HEK293 (cell line): ENCODE measurements around the gene CBX7.
A peak's percentile ranks its signal among the peaks of the same experiment; 100 is the strongest.

Source experiments
- CTCF ChIA-PET: fragments of 350-600 bp; formaldehyde crosslinking; extraction: SDS; loops from one replicate; lab custom pipeline; 2021; ENCODE audit warnings: antibody characterized with exemption; lab: Yijun Ruan, JAX
- POLR2A ChIA-PET: fragments of 300-600 bp; formaldehyde crosslinking; extraction: SDS; loops from one replicate; lab custom pipeline; 2020; ENCODE audit warnings: antibody characterized with exemption, inconsistent platforms; lab: Yijun Ruan, JAX
- H3K27ac ChIP-seq: fragments of 200-500 bp; sonication (Bioruptor generic); 2 replicates; pipeline ENCODE4 v1.5.1; 2014; ENCODE audit warnings: low read depth, low read length, control low read depth, inconsistent platforms; ENCODE audit errors: extremely low read depth
- H3K36me3 ChIP-seq, 2 experiments: fragments of 200-500 bp in 1 of 2; sonication (Bioruptor generic) in 1 of 2; 1 replicate in 1 of 2; 2 replicates in 1 of 2; pipeline ENCODE4 v1.5.1; 2014 to 2017; ENCODE audit warnings: inconsistent platforms in 2 of 2, low read length in 2 of 2; ENCODE audit not compliant: control insufficient read depth in 2 of 2, insufficient read depth in 1 of 2
- H3K4me1 ChIP-seq: fragments of 200-500 bp; sonication (Bioruptor generic); 2 replicates; pipeline ENCODE4 v1.5.1; 2014; ENCODE audit warnings: mild to moderate bottlenecking, low read length, inconsistent platforms; ENCODE audit not compliant: control insufficient read depth, insufficient read depth
- H3K4me3 ChIP-seq: 2 replicates; pipeline ENCODE4 v1.5.1; 2011; ENCODE audit warnings: low read depth, mild to moderate bottlenecking, control low read depth, low read length, moderate library complexity
- H3K9me3 ChIP-seq: fragments of 200-500 bp; sonication (Bioruptor generic); 2 replicates; pipeline ENCODE4 v1.5.1; 2014; ENCODE audit warnings: low read depth, low read length, inconsistent platforms; ENCODE audit not compliant: control insufficient read depth, insufficient read depth
- GLIS2 ChIP-seq: fragments of 450-650 bp; formaldehyde crosslinking; IDR thresholded peaks from 2 replicates; pipeline ENCODE4 v1.5.1; 2016; ENCODE audit warnings: missing biosample characterization, missing genetic modification characterization
- MEIS1 ChIP-seq: sonication (generic); formaldehyde crosslinking; IDR thresholded peaks from 2 replicates; pipeline ENCODE4 v1.8.1; 2022; ENCODE audit warnings: missing genetic modification reagents, mild to moderate bottlenecking, borderline replicate concordance
- RBAK ChIP-seq: fragments of 450-650 bp; formaldehyde crosslinking; IDR thresholded peaks from 2 replicates; pipeline ENCODE4 v1.5.1; 2016; ENCODE audit warnings: missing biosample characterization, missing genetic modification characterization
- SALL2 ChIP-seq: fragments of 450-650 bp; formaldehyde crosslinking; IDR thresholded peaks from 2 replicates; pipeline ENCODE4 v1.5.0; 2017; ENCODE audit warnings: missing biosample characterization, mild to moderate bottlenecking, missing genetic modification characterization, borderline replicate concordance
- TCF7L2 ChIP-seq: IDR thresholded peaks from 2 replicates; pipeline ENCODE4 v1.6.1; 2011; ENCODE audit warnings: low read depth, mild to moderate bottlenecking, inconsistent platforms, low read length, moderate library complexity, borderline replicate concordance
- ZBTB17 ChIP-seq: fragments of 450-650 bp; formaldehyde crosslinking; IDR thresholded peaks from 2 replicates; pipeline ENCODE4 v1.5.1; 2016; ENCODE audit warnings: missing biosample characterization, missing genetic modification characterization
- ZBTB8A ChIP-seq: fragments of 450-650 bp; formaldehyde crosslinking; IDR thresholded peaks from 2 replicates; pipeline ENCODE4 v1.5.1; 2016; ENCODE audit warnings: missing biosample characterization, missing genetic modification characterization
- ZFP3 ChIP-seq: fragments of 450-650 bp; formaldehyde crosslinking; IDR thresholded peaks from 2 replicates; pipeline ENCODE4 v1.5.1; 2016; ENCODE audit warnings: low read depth, missing biosample characterization, missing genetic modification characterization
- ZFP37 ChIP-seq: fragments of 450-650 bp; formaldehyde crosslinking; IDR thresholded peaks from 2 replicates; pipeline ENCODE4 v1.5.1; 2016; ENCODE audit warnings: missing biosample characterization, missing genetic modification characterization
- ZNF112 ChIP-seq: fragments of 450-650 bp; formaldehyde crosslinking; IDR thresholded peaks from 2 replicates; pipeline ENCODE4 v1.5.0; 2017; ENCODE audit warnings: missing biosample characterization, missing genetic modification characterization
- ZNF16 ChIP-seq: fragments of 450-650 bp; formaldehyde crosslinking; IDR thresholded peaks from 2 replicates; pipeline ENCODE4 v1.5.1; 2016; ENCODE audit warnings: low read depth, missing biosample characterization, missing genetic modification characterization
- ZNF221 ChIP-seq: fragments of 450-650 bp; formaldehyde crosslinking; IDR thresholded peaks from 2 replicates; pipeline ENCODE4 v1.5.1; 2017; ENCODE audit warnings: missing biosample characterization, missing genetic modification characterization, borderline replicate concordance
- ZNF324 ChIP-seq: fragments of 450-650 bp; formaldehyde crosslinking; IDR thresholded peaks from 2 replicates; pipeline ENCODE4 v1.5.1; 2016; ENCODE audit warnings: missing biosample characterization, missing genetic modification characterization
- ZNF335 ChIP-seq: fragments of 450-650 bp; formaldehyde crosslinking; conservative IDR thresholded peaks from 2 replicates; pipeline ENCODE4 v1.5.1; 2016; ENCODE audit warnings: missing biosample characterization, missing genetic modification characterization
- ZNF473 ChIP-seq: fragments of 450-650 bp; formaldehyde crosslinking; IDR thresholded peaks from 2 replicates; pipeline ENCODE4 v1.5.1; 2017; ENCODE audit warnings: missing biosample characterization, missing genetic modification characterization
- ZNF600 ChIP-seq: fragments of 450-650 bp; formaldehyde crosslinking; IDR thresholded peaks from 2 replicates; pipeline ENCODE4 v1.5.1; 2016; ENCODE audit warnings: missing biosample characterization, missing genetic modification characterization
- ZNF654 ChIP-seq: fragments of 450-650 bp; formaldehyde crosslinking; IDR thresholded peaks from 2 replicates; pipeline ENCODE4 v1.5.1; 2016; ENCODE audit warnings: low read depth, missing biosample characterization, missing genetic modification characterization
- ZNF664 ChIP-seq: fragments of 450-650 bp; formaldehyde crosslinking; IDR thresholded peaks from 2 replicates; pipeline ENCODE4 v1.5.1; 2016; ENCODE audit warnings: missing biosample characterization, missing genetic modification characterization
- ZNF777 ChIP-seq: fragments of 450-650 bp; formaldehyde crosslinking; IDR thresholded peaks from 2 replicates; pipeline ENCODE4 v1.5.1; 2017; ENCODE audit warnings: missing biosample characterization, missing genetic modification characterization, borderline replicate concordance
- TF ChIP-seq, protein P1 (sequence below): fragments of 450-650 bp; formaldehyde crosslinking; conservative IDR thresholded peaks from 2 replicates; pipeline ENCODE4 v1.5.1; 2016; ENCODE audit warnings: low read depth, missing biosample characterization, missing genetic modification characterization
- TF ChIP-seq, protein P2 (sequence below): fragments of 450-650 bp; formaldehyde crosslinking; IDR thresholded peaks from 2 replicates; pipeline ENCODE4 v1.5.1; 2016; ENCODE audit warnings: missing biosample characterization, missing genetic modification characterization
- TF ChIP-seq, protein P3 (sequence below): fragments of 450-650 bp; formaldehyde crosslinking; IDR thresholded peaks from 2 replicates; pipeline ENCODE4 v1.5.1; 2017; ENCODE audit warnings: missing biosample characterization, missing genetic modification characterization
- TF ChIP-seq, protein P4 (sequence below): fragments of 450-650 bp; formaldehyde crosslinking; IDR thresholded peaks from 2 replicates; pipeline ENCODE4 v1.5.1; 2016; ENCODE audit warnings: missing biosample characterization, missing genetic modification characterization

Gene CBX7

DNA sequence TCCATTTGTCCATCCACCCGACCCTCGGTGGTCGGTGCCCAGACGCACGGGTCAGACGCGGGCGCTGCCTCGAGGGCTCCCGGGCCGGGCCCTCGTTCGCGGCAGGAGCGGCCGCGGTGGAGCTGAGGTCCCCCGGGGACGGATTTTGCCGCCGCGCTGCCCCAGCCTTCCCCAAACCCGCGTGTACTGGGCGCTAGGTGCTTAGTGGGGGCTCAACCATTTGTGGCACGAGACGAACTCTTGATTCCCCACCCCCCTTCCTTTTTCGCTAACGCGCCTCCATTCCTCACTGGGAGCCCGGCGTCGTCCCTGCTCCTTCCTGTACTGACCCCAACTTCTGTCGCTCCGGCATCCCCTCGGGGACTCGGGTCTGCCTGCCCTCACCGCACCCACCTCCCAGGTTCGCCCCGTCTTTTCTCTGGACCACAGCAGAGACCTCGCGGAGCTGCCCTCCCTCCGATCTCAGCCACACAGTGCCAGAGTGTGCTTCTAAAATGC, 789 bp upstream of the CBX7 start:
- H3K4me1 ChIP-seq, result peaks cover 2% of the 10 kb centered on the region; the same call in 1 of the 2 replicates
- ChIA-PET POLR2A (interaction anchor here (0.6 to 3.2 kb wide), 4 partner anchors 90 to 166 kb away, joined by 3 to 27 read pairs (median 4); partner anchors contain the start of gene RPL3), CTCF (interaction anchor here (0.9 to 5.4 kb wide), 6 partner anchors 15 to 385 kb away, joined by 3 to 28 read pairs (median 8); no protein-coding TSS in a partner anchor)
- TF ChIP-seq, protein P1, sequence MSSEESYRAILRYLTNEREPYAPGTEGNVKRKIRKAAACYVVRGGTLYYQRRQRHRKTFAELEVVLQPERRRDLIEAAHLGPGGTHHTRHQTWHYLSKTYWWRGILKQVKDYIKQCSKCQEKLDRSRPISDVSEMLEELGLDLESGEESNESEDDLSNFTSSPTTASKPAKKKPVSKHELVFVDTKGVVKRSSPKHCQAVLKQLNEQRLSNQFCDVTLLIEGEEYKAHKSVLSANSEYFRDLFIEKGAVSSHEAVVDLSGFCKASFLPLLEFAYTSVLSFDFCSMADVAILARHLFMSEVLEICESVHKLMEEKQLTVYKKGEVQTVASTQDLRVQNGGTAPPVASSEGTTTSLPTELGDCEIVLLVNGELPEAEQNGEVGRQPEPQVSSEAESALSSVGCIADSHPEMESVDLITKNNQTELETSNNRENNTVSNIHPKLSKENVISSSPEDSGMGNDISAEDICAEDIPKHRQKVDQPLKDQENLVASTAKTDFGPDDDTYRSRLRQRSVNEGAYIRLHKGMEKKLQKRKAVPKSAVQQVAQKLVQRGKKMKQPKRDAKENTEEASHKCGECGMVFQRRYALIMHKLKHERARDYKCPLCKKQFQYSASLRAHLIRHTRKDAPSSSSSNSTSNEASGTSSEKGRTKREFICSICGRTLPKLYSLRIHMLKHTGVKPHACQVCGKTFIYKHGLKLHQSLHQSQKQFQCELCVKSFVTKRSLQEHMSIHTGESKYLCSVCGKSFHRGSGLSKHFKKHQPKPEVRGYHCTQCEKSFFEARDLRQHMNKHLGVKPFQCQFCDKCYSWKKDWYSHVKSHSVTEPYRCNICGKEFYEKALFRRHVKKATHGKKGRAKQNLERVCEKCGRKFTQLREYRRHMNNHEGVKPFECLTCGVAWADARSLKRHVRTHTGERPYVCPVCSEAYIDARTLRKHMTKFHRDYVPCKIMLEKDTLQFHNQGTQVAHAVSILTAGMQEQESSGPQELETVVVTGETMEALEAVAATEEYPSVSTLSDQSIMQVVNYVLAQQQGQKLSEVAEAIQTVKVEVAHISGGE (tag by site-specific recombination), result peak; percentile 80
- TF ChIP-seq ZNF777, result 0 out of 2 replicates have a peak, but pooled peaks have one; percentile 5
- no peak for TF ChIP-seq ZNF324 (tag by site-specific recombination)
- TF ChIP-seq ZBTB8A (tag by site-specific recombination), result peak; percentile 47; the same call in 1 of the 2 replicates
- peak; percentile 35; the same call in 1 of the 2 replicates for TF ChIP-seq ZNF335
- no peak for TF ChIP-seq ZNF600 (tag by site-specific recombination)
- no peaks in the 10 kb centered on the region for H3K9me3 ChIP-seq
- H3K4me3 ChIP-seq, result peak overlapping the region; percentile 54
- peaks cover 0 to 9% of the 10 kb centered on the region in 2 experiments; a peak in 1 of 3 replicates for H3K36me3 ChIP-seq
- peak overlapping the region; percentile 64; the same call in 1 of the 2 replicates for H3K27ac ChIP-seq

DNA sequence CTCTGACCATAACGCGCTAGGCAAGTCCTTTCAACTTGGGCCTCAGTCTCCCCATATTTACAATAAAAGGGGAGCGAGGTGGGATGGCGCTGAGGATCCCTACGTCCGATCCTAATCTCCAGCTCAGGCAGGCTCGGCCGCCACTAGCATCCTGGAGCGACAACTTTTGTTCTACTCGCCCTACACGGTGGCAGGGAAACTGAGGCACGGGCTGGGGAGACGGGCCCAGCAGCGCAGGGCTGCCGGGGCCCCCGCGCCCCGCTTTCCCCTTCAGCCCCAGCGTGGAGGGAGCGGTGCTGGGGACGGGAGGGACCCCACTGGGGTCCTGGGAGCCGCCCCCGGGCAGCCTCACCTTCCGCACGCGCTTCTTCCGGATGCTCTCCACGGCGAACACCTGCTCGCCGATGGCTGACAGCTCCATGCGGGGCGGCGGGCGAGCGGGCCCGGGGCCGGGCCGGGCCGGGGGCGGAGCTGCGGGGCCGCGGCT, 413 bp downstream of the CBX7 start:
- H3K27ac ChIP-seq, result peak overlapping the region; percentile 57; the same call in 1 of the 2 replicates
- no peaks in the 10 kb centered on the region for H3K9me3 ChIP-seq
- peaks cover 0 to 10% of the 10 kb centered on the region in 2 experiments; a peak in 1 of 3 replicates for H3K36me3 ChIP-seq
- peaks cover 2% of the 10 kb centered on the region; the same call in 1 of the 2 replicates for H3K4me1 ChIP-seq
- ChIA-PET CTCF (interaction anchor here (0.9 to 2.5 kb wide), 3 partner anchors 17 to 383 kb away, joined by 3 to 8 read pairs (median 5); no protein-coding TSS in a partner anchor), POLR2A (interaction anchor here (0.5 to 4.1 kb wide), 7 partner anchors 157 to 534 kb away, joined by 3 to 27 read pairs (median 4); partner anchors contain the start of genes ATF4 and RPL3)
- peak overlapping the region; percentile 54 for H3K4me3 ChIP-seq
- TF ChIP-seq, protein P2, sequence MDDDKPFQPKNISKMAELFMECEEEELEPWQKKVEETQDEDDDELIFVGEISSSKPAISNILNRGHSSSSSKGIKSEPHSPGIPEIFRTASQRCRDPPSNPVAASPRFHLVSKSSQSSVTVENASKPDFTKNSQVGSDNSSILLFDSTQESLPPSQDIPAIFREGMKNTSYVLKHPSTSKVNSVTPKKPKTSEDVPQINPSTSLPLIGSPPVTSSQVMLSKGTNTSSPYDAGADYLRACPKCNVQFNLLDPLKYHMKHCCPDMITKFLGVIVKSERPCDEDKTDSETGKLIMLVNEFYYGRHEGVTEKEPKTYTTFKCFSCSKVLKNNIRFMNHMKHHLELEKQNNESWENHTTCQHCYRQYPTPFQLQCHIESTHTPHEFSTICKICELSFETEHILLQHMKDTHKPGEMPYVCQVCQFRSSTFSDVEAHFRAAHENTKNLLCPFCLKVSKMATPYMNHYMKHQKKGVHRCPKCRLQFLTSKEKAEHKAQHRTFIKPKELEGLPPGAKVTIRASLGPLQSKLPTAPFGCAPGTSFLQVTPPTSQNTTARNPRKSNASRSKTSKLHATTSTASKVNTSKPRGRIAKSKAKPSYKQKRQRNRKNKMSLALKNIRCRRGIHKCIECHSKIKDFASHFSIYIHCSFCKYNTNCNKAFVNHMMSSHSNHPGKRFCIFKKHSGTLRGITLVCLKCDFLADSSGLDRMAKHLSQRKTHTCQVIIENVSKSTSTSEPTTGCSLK (tag by site-specific recombination), result no peak
- TF ChIP-seq ZNF664 (tag by site-specific recombination) (no peak), ZFP37 (tag by site-specific recombination) (no peak), ZBTB17 (tag by site-specific recombination) (no peak), ZNF112 (tag by site-specific recombination) (no peak), SALL2 (tag by site-specific recombination) (no peak), RBAK (no peak), ZNF473 (tag by site-specific recombination) (no peak), MEIS1 (no peak), TCF7L2 (no peak), GLIS2 (tag by site-specific recombination) (0 out of 2 replicates have a peak, but pooled peaks have one; percentile 30), ZNF16 (tag by site-specific recombination) (no peak), ZNF221 (no peak), ZFP3 (tag by site-specific recombination) (no peak), ZNF654 (tag by site-specific recombination) (no peak)
- TF ChIP-seq, protein P3, sequence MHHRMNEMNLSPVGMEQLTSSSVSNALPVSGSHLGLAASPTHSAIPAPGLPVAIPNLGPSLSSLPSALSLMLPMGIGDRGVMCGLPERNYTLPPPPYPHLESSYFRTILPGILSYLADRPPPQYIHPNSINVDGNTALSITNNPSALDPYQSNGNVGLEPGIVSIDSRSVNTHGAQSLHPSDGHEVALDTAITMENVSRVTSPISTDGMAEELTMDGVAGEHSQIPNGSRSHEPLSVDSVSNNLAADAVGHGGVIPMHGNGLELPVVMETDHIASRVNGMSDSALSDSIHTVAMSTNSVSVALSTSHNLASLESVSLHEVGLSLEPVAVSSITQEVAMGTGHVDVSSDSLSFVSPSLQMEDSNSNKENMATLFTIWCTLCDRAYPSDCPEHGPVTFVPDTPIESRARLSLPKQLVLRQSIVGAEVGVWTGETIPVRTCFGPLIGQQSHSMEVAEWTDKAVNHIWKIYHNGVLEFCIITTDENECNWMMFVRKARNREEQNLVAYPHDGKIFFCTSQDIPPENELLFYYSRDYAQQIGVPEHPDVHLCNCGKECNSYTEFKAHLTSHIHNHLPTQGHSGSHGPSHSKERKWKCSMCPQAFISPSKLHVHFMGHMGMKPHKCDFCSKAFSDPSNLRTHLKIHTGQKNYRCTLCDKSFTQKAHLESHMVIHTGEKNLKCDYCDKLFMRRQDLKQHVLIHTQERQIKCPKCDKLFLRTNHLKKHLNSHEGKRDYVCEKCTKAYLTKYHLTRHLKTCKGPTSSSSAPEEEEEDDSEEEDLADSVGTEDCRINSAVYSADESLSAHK (tag by site-specific recombination), result no peak
- TF ChIP-seq, protein P4, sequence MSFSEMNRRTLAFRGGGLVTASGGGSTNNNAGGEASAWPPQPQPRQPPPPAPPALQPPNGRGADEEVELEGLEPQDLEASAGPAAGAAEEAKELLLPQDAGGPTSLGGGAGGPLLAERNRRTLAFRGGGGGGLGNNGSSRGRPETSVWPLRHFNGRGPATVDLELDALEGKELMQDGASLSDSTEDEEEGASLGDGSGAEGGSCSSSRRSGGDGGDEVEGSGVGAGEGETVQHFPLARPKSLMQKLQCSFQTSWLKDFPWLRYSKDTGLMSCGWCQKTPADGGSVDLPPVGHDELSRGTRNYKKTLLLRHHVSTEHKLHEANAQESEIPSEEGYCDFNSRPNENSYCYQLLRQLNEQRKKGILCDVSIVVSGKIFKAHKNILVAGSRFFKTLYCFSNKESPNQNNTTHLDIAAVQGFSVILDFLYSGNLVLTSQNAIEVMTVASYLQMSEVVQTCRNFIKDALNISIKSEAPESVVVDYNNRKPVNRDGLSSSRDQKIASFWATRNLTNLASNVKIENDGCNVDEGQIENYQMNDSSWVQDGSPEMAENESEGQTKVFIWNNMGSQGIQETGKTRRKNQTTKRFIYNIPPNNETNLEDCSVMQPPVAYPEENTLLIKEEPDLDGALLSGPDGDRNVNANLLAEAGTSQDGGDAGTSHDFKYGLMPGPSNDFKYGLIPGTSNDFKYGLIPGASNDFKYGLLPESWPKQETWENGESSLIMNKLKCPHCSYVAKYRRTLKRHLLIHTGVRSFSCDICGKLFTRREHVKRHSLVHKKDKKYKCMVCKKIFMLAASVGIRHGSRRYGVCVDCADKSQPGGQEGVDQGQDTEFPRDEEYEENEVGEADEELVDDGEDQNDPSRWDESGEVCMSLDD (tag by site-specific recombination), result 0 out of 2 replicates have a peak, but pooled peaks have one; percentile 32
